Stimulated activated CD4-positive, alpha-beta T cell treated with anti-CD3 and anti-CD28 coated beads, Interleukin-1b, Interleukin-23, amount 100 ng/mL, for 48 hours (primary cell): ENCODE data around the gene SLC6A20.

Experiments used
- DNase-seq: peaks from one replicate; pipeline ENCODE4 v3.0.0-alpha.2; 2020

The SLC6A20 gene

GRCh38 chr3:45799586-45799985 is 3.2 kb upstream of the SLC6A20 start:
- no peak for DNase-seq

- DNase-seq: no peak
Measured at GRCh38 chr3:45798034-45798433, 1.7 kb upstream of the SLC6A20 start.

GRCh38 chr3:45796902-45797637 is 734 bp upstream of the SLC6A20 start:
- DNase-seq: no peak

GRCh38 chr3:45795509-45795881 is 841 bp downstream of the SLC6A20 start:
- no peak for DNase-seq

- no peak for DNase-seq
Measured at GRCh38 chr3:45794660-45795059, 1.7 kb downstream of the SLC6A20 start.

GRCh38 chr3:45794177-45794560 is 2.2 kb downstream of the SLC6A20 start:
- DNase-seq: no peak

- DNase-seq: no peak
Measured at GRCh38 chr3:45793482-45794176, 2.7 kb downstream of the SLC6A20 start.

GRCh38 chr3:45792516-45793172 is 3.7 kb downstream of the SLC6A20 start:
- no peak for DNase-seq

GRCh38 chr3:45792036-45792435 is 4.3 kb downstream of the SLC6A20 start:
- no peak for DNase-seq

GRCh38 chr3:45790596-45790995 is 5.7 kb downstream of the SLC6A20 start:
- no peak for DNase-seq

- DNase-seq: no peak
Measured at GRCh38 chr3:45789235-45789812, 7.0 kb downstream of the SLC6A20 start.

- no peak for DNase-seq
Measured at GRCh38 chr3:45787551-45787950, 8.8 kb downstream of the SLC6A20 start.

GRCh38 chr3:45786801-45787495 is 9.4 kb downstream of the SLC6A20 start:
- no peak for DNase-seq

GRCh38 chr3:45785605-45786150 is 10.7 kb downstream of the SLC6A20 start:
- no peak for DNase-seq

GRCh38 chr3:45783667-45784066 is 12.7 kb downstream of the SLC6A20 start:
- DNase-seq: no peak

- no peak for DNase-seq
Measured at GRCh38 chr3:45782381-45782780, 14.0 kb downstream of the SLC6A20 start.

GRCh38 chr3:45781841-45782240 is 14.5 kb downstream of the SLC6A20 start:
- no peak for DNase-seq

GRCh38 chr3:45781271-45781670 is 15.1 kb downstream of the SLC6A20 start:
- no peak for DNase-seq

GRCh38 chr3:45779746-45780735 is 16.3 kb downstream of the SLC6A20 start:
- DNase-seq: no peak

- no peak for DNase-seq
Measured at GRCh38 chr3:45778761-45779201, 17.6 kb downstream of the SLC6A20 start.

- DNase-seq: no peak
Measured at GRCh38 chr3:45777746-45778386, 18.5 kb downstream of the SLC6A20 start.
